SJCRH30 (cell line): ENCODE measurements around the gene EMC6. TPM values are rescaled to one million over a fixed set of nuclear protein-coding genes. Genes with fewer than 3 reads are reported as not detected.

Experiments used
- DNase-seq, 2 experiments: peaks; one replicate each; pipeline ENCODE4 v3.0.0-alpha.2; 2015 to 2020
- H3K27ac ChIP-seq: fragments of 250-450 bp; sonication (Bioruptor Pico); 2 replicates; pipeline ENCODE4 v1.5.1; 2020; ENCODE audit warnings: mild to moderate bottlenecking, moderate library complexity
- H3K27me3 ChIP-seq: fragments of 250-450 bp; sonication (Bioruptor Pico); 2 replicates; pipeline ENCODE4 v1.5.1; 2020; ENCODE audit warnings: mild to moderate bottlenecking, moderate library complexity
- H3K36me3 ChIP-seq: fragments of 250-450 bp; sonication (Bioruptor Pico); 2 replicates; pipeline ENCODE4 v1.5.1; 2020; ENCODE audit warnings: mild to moderate bottlenecking, moderate library complexity
- H3K4me1 ChIP-seq: fragments of 250-450 bp; sonication (Bioruptor Pico); 2 replicates; pipeline ENCODE4 v1.5.1; 2020; ENCODE audit warnings: mild to moderate bottlenecking, moderate library complexity
- H3K4me3 ChIP-seq: fragments of 250-450 bp; sonication (Bioruptor Pico); 2 replicates; pipeline ENCODE4 v1.5.1; 2020; ENCODE audit warnings: mild to moderate bottlenecking, moderate library complexity
- H3K9me3 ChIP-seq: fragments of 250-450 bp; sonication (Bioruptor Pico); replicated peaks from 2 replicates; pipeline ENCODE4 v1.5.1; 2020; ENCODE audit warnings: mild to moderate bottlenecking, moderate library complexity
- total RNA-seq: library from RNA; depleted of rRNA; stranded (reverse); fragments of >200 nt; shearing (Covaris generic); gene quantifications from 2 replicates; pipeline ENCODE4 v1.2.3, GENCODE V29; 2014

EMC6 gene
- total RNA-seq, 1 experiment from 2014 or later, result 25.3 TPM

GRCh38 chr17:3683054-3683511 is 14.5 kb downstream of the EMC6 start:
- Histone ChIP-seq H3K9me3 (no peaks in the 10 kb centered on the region), H3K27me3 (no peaks in the 10 kb centered on the region), H3K4me3 (no peak overlapping the region), H3K4me1 (no peaks in the 10 kb centered on the region), H3K27ac (no peak overlapping the region), H3K36me3 (no peaks in the 10 kb centered on the region)
- DNase-seq, result peak; percentile 33 to 63

- DNase-seq, result peak; percentile 42 to 69
Measured at GRCh38 chr17:3685174-3685573, 16.6 kb downstream of the EMC6 start.

GRCh38 chr17:3688027-3688553 is 19.5 kb downstream of the EMC6 start:
- peak in 1 of 2 experiments; percentile 43 for DNase-seq
- H3K27ac ChIP-seq, result no peak overlapping the region
- H3K27me3 ChIP-seq, result no peaks in the 10 kb centered on the region
- no peaks in the 10 kb centered on the region for H3K4me1 ChIP-seq
- no peaks in the 10 kb centered on the region for H3K9me3 ChIP-seq
- H3K4me3 ChIP-seq, result no peak overlapping the region
- H3K36me3 ChIP-seq, result no peaks in the 10 kb centered on the region

More at GRCh38 chr17:3685174-3685573, 16.6 kb downstream of the EMC6 start:
- Histone ChIP-seq H3K27me3 (no peaks in the 10 kb centered on the region), H3K36me3 (no peaks in the 10 kb centered on the region), H3K9me3 (no peaks in the 10 kb centered on the region), H3K4me1 (no peaks in the 10 kb centered on the region), H3K4me3 (no peak overlapping the region), H3K27ac (no peak overlapping the region)

GRCh38 chr17:3688852-3689261 is 20.2 kb downstream of the EMC6 start:
- no peak for DNase-seq
- no peaks in the 10 kb centered on the region for H3K27me3 ChIP-seq

GRCh38 chr17:3689262-3690093 is 20.9 kb downstream of the EMC6 start:
- H3K27ac ChIP-seq, result no peak overlapping the region
- no peaks in the 10 kb centered on the region for H3K36me3 ChIP-seq
- no peak for DNase-seq
- no peaks in the 10 kb centered on the region for H3K27me3 ChIP-seq
- no peaks in the 10 kb centered on the region; the same call in 1 of the 2 replicates for H3K4me1 ChIP-seq
- H3K4me3 ChIP-seq, result no peak overlapping the region
- no peaks in the 10 kb centered on the region for H3K9me3 ChIP-seq

More at GRCh38 chr17:3688852-3689261, 20.2 kb downstream of the EMC6 start:
- no peaks in the 10 kb centered on the region for H3K4me1 ChIP-seq
- no peak overlapping the region for H3K27ac ChIP-seq
- H3K36me3 ChIP-seq, result no peaks in the 10 kb centered on the region
- H3K4me3 ChIP-seq, result no peak overlapping the region
- H3K9me3 ChIP-seq, result no peaks in the 10 kb centered on the region

- no peak for DNase-seq
- H3K4me1 ChIP-seq, result peaks cover 3% of the 10 kb centered on the region; the same call in 1 of the 2 replicates
- no peaks in the 10 kb centered on the region for H3K36me3 ChIP-seq
- no peak overlapping the region for H3K27ac ChIP-seq
- no peaks in the 10 kb centered on the region for H3K9me3 ChIP-seq
- H3K4me3 ChIP-seq, result no peak overlapping the region
- H3K27me3 ChIP-seq, result no peaks in the 10 kb centered on the region
Measured at GRCh38 chr17:3690094-3690715, 21.6 kb downstream of the EMC6 start.

GRCh38 chr17:3691617-3692067 is 23.0 kb downstream of the EMC6 start:
- H3K36me3 ChIP-seq, result no peaks in the 10 kb centered on the region
- H3K9me3 ChIP-seq, result no peaks in the 10 kb centered on the region
- no peak overlapping the region for H3K4me3 ChIP-seq
- no peaks in the 10 kb centered on the region for H3K27me3 ChIP-seq
- DNase-seq, result no peak
- H3K4me1 ChIP-seq, result peaks cover 7% of the 10 kb centered on the region; the same call in 1 of the 2 replicates
- no peak overlapping the region for H3K27ac ChIP-seq

- Histone ChIP-seq H3K36me3 (no peaks in the 10 kb centered on the region), H3K27me3 (no peaks in the 10 kb centered on the region), H3K4me1 (peaks cover 7% of the 10 kb centered on the region; the same call in 1 of the 2 replicates), H3K27ac (no peak overlapping the region), H3K9me3 (no peaks in the 10 kb centered on the region), H3K4me3 (no peak overlapping the region)
- DNase-seq, result no peak
Measured at GRCh38 chr17:3692346-3692745, 23.7 kb downstream of the EMC6 start.

GRCh38 chr17:3693141-3693540 is 24.5 kb downstream of the EMC6 start:
- Histone ChIP-seq H3K4me1 (peaks cover 7% of the 10 kb centered on the region; the same call in 1 of the 2 replicates), H3K4me3 (no peak overlapping the region), H3K9me3 (no peaks in the 10 kb centered on the region), H3K27me3 (no peaks in the 10 kb centered on the region), H3K36me3 (no peaks in the 10 kb centered on the region), H3K27ac (no peak overlapping the region)
- DNase-seq, result no peak

GRCh38 chr17:3693829-3694231 is 25.2 kb downstream of the EMC6 start:
- Histone ChIP-seq H3K9me3 (no peaks in the 10 kb centered on the region), H3K27ac (no peak overlapping the region), H3K4me1 (peaks cover 7% of the 10 kb centered on the region; the same call in 1 of the 2 replicates), H3K27me3 (no peaks in the 10 kb centered on the region), H3K4me3 (no peak overlapping the region), H3K36me3 (no peaks in the 10 kb centered on the region)
- DNase-seq, result no peak

- Histone ChIP-seq H3K4me3 (peak overlapping the region; percentile 45), H3K27ac (peak overlapping the region; percentile 57), H3K27me3 (no peaks in the 10 kb centered on the region), H3K4me1 (peaks cover 7% of the 10 kb centered on the region; the same call in 1 of the 2 replicates), H3K9me3 (no peaks in the 10 kb centered on the region), H3K36me3 (no peaks in the 10 kb centered on the region)
- DNase-seq, result peak; percentile 36 to 51
Measured at GRCh38 chr17:3695129-3695722, 26.6 kb downstream of the EMC6 start.

- Histone ChIP-seq H3K4me3 (peak within 1 kb of the TSS; percentile 45), H3K27ac (peak within 1 kb of the TSS; percentile 57), H3K9me3 (no peaks in the 10 kb centered on the region), H3K36me3 (no peaks in the 10 kb centered on the region), H3K4me1 (peaks cover 7% of the 10 kb centered on the region; the same call in 1 of the 2 replicates), H3K27me3 (no peaks in the 10 kb centered on the region)
- no peak for DNase-seq
Measured at GRCh38 chr17:3695723-3696411, 27.3 kb downstream of the EMC6 start, which contains the start of gene P2RX5. Gene P2RX5 (minus strand): TSS chr17:3696155. CDS start chr17:3696005, 150 bp downstream.

GRCh38 chr17:3697103-3697476 is 28.5 kb downstream of the EMC6 start:
- Histone ChIP-seq H3K27ac (no peak overlapping the region), H3K36me3 (no peaks in the 10 kb centered on the region), H3K4me3 (no peak overlapping the region), H3K9me3 (no peaks in the 10 kb centered on the region), H3K27me3 (no peaks in the 10 kb centered on the region), H3K4me1 (peaks cover 7% of the 10 kb centered on the region; the same call in 1 of the 2 replicates)
- DNase-seq, result no peak

- H3K36me3 ChIP-seq, result no peaks in the 10 kb centered on the region
- H3K4me3 ChIP-seq, result no peak overlapping the region
- no peak overlapping the region for H3K27ac ChIP-seq
- no peaks in the 10 kb centered on the region for H3K9me3 ChIP-seq
- peaks cover 7% of the 10 kb centered on the region; the same call in 1 of the 2 replicates for H3K4me1 ChIP-seq
- no peak for DNase-seq
- no peaks in the 10 kb centered on the region for H3K27me3 ChIP-seq
Measured at GRCh38 chr17:3698139-3698538, 29.5 kb downstream of the EMC6 start.
